D721Med (cell line): ENCODE results near the gene PNKP.

Experiments
- DNase-seq: peaks from one replicate; pipeline ENCODE4 v3.0.0; 2011; ENCODE audit warnings: low spot score; ENCODE audit not compliant: insufficient read length
- FAIRE-seq: peaks from 2 replicates; lab custom pipeline; 2011; peaks lifted over from hg19 to GRCh38; lab: Jason Lieb, UNC
- TF ChIP-seq, protein P1 (sequence below): IDR thresholded peaks from 2 replicates; pipeline ENCODE4 v1.5.1; 2012; ENCODE audit warnings: mild to moderate bottlenecking, control low read depth; ENCODE audit not compliant: insufficient read depth; ENCODE audit errors: missing control alignments

PNKP gene

DNA sequence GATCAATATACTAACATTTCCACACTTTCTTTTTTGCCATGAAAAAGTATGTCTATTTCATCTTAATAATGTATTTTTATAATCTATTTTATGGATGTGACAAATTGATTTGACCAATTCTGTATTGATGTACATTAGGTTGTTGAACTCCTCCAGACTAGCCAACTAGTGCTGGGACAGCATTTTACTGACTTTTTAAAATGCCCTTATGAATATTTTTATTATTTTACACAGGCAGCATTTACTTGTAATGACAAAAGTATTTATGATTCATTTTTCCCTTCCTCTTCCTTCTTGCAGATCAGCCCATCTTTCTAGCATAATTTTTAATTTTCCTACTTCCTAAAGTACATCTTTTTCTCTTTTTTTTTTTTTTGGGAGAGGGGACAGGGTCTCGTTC lies 53.4 kb downstream of the PNKP start:
- TF ChIP-seq, protein P1, sequence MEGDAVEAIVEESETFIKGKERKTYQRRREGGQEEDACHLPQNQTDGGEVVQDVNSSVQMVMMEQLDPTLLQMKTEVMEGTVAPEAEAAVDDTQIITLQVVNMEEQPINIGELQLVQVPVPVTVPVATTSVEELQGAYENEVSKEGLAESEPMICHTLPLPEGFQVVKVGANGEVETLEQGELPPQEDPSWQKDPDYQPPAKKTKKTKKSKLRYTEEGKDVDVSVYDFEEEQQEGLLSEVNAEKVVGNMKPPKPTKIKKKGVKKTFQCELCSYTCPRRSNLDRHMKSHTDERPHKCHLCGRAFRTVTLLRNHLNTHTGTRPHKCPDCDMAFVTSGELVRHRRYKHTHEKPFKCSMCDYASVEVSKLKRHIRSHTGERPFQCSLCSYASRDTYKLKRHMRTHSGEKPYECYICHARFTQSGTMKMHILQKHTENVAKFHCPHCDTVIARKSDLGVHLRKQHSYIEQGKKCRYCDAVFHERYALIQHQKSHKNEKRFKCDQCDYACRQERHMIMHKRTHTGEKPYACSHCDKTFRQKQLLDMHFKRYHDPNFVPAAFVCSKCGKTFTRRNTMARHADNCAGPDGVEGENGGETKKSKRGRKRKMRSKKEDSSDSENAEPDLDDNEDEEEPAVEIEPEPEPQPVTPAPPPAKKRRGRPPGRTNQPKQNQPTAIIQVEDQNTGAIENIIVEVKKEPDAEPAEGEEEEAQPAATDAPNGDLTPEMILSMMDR = no peak
- no peak for DNase-seq
- no peak for FAIRE-seq

DNA sequence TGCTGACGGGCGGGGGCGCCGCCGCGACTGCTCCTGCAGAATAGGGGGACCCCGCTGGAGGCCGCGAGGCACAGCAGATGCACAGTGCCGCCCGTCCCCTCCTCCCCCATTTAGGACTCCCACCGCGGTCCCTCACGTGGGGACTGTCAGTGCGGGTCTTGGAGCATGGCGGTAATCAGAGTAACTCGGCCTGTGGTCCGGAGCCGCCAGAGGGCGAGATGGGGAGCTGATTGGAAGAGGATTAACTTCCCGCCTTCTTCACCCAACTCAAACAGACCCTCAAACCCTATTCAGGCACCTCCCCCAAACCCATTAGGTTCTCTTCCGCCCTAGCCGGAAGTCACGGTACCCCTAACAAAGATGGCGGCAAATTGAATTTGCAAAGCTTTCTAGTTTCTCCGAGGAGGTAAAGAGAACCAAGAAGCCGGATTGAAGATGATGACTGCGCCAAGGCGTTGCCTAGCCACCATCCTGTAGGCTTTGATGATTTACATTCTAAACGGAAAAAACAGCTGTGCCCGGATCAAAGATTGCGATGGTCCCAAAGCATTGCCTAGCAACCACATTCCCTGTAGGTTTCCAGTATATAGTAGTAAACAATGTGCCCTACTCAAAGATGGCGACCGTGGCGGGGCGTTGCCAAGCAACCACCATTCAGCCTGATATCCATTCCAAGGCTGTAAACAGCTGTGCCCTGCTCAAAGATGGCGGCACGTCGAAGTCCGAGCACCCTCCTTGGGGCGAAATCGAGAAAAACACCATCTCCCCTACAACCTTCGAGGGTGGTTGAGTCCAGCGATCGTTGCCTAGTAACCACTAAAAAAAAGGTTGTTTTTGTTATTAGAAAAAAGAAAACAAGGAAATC lies 54.1 kb downstream of the PNKP start, which contains the start of gene FUZ:
TSS of gene FUZ (minus strand) at position 296 of the 865 bp plus-strand sequence. CDS start at position 110, 186 bp downstream.
- TF ChIP-seq, protein P1 = peak; percentile 46
- DNase-seq = peak; percentile 98
- peak; percentile 87 for FAIRE-seq

DNA sequence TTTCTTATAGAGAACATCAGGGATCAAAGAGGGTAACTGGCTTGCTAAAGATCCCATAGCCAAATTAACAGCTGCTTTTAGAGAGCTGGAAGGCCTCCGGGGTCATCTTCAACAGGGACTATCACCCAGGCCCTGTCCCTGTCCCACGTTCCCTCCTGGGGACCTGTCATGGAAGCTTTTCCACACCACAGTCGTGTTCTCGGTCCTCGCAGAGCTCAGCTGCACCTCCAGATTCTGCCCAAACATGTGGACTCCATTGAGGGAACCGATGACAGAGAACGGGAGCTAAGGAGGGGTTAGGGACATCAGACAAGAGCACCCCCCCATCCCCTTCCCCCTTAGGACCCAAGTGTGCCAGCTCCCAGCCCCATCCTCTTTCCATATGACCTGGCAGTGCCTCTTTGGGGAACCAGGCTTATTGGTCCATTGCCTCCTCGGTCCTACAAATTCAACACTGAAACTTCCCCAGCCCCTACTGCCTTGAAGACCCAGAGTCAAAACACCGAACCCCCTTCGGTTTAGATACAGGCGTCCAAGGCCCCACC lies 54.9 kb downstream of the PNKP start:
- TF ChIP-seq, protein P1 = no peak
- FAIRE-seq (no peak), DNase-seq (no peak)

DNA sequence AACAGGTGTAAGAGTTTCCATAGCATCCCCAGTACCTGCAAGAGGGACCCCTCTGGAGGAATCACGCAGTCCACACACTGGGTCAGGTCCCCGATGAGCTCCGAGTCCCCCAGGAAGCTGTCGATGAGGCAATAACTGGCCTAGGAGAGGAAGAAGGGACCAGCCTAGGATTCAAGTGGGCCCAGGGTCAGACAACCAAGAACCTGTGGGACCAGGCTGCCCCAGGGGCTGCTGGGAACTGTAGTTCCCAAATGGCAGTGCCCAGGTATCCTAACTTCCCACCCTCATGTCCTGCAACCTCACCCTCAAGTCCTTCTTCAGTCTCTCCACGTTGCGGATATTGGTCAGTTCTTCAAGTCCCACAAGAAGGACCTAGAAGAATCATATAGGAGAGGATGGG lies 56.0 kb downstream of the PNKP start:
- DNase-seq (no peak), FAIRE-seq (no peak)
- TF ChIP-seq, protein P1 = no peak
